Measurements from ENCODE around the gene HORMAD2.

HORMAD2 gene

GRCh38 chr22:30079952-30080533, at the start of gene HORMAD2:
TSS of gene HORMAD2 (plus strand) at chr22:30080464. CDS start at chr22:30093953, 13,489 bp downstream.
- no peak for DNase-seq (ENCODE audit: low spot score)

- DNase-seq (ENCODE audit: low spot score) = no peak
Observed at GRCh38 chr22:30031328-30031727, 48.9 kb upstream of the HORMAD2 start.

- no peak for DNase-seq (ENCODE audit: low spot score)
Observed at GRCh38 chr22:30031764-30032455, 48.4 kb upstream of the HORMAD2 start.

- DNase-seq (ENCODE audit: low spot score) = no peak
Observed at GRCh38 chr22:30033137-30033536, 47.1 kb upstream of the HORMAD2 start.

DNA sequence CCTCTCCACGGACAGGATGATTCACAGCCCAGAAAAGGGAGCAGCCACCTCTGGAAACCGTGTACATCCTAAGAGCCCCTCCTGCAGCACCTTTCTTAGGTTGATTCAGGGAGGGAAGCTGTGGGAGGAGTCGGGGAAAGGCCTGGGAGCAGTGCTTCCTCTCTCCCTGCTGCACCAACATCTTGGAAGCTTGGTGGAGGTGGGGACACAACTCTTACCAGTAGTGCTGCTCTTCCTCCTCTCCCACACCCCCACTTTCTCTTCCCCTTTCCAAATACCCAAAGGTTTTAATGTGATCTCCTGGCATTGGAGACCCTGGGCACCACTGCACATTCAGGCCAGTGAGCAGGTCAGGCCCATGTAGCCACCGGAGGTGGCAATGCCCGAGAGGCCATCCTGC, 46.4 kb upstream of the HORMAD2 start:
- DNase-seq (ENCODE audit: low spot score) = no peak

DNA sequence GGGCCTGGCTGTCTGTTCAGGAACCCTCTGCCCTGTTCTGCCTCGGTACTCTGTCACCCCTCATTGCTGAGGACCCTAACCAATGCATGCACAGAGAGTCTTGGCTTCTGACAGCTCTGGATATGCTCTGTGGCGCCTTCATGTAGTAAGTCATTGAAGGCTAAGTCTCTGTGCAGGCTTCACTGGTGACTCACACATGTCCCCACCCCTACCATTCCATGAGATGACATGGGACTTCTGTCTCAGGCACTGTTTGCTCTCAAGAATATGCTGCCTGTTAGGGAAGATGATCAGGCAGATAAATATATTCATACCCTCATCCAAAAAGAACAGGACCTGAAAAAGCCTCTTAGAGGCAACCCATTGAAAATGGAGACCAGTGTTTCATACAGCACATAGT, 43.6 kb upstream of the HORMAD2 start:
- no peak for DNase-seq (ENCODE audit: low spot score)

GRCh38 chr22:30038219-30038618, 42.0 kb upstream of the HORMAD2 start:
- DNase-seq (ENCODE audit: low spot score) = no peak

DNA sequence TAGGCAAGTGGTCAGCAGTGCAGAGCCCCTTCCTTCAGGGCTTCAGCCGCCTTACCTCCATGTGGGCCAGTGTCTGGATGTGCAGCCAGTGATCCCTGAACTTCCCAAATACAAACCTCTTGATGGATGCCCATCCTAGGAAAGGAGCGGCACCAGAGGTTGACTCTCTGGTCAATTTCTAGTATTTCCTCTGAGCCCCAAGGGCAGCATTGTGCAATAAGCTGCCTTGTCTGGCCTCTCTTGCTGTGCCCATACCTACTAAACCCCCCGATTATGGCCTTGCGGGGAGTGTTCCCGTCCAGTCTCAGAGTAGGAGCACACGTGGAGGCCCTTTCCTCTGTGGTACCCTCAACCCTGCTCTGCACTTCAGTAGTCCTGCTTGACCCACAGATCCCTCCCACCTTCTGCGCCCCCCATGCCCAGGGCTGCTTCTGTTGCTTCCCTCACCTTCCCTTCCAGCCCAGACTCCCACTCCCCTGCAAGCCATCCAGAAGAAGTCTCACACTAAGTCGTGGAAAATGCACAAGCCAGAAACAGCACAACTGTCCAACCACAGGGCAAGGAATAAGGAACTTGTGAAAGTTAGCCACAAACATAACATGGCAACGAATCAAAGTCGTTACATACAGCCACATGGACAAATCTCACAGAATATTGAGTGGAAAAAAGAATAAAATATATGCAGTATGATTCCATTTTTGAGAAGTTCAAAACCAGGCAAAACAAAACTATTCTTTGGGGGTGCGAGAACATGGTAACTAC, 39.6 kb upstream of the HORMAD2 start:
- DNase-seq (ENCODE audit: low spot score) = no peak

GRCh38 chr22:30041475-30041874, 38.8 kb upstream of the HORMAD2 start:
- no peak for DNase-seq (ENCODE audit: low spot score)

DNA sequence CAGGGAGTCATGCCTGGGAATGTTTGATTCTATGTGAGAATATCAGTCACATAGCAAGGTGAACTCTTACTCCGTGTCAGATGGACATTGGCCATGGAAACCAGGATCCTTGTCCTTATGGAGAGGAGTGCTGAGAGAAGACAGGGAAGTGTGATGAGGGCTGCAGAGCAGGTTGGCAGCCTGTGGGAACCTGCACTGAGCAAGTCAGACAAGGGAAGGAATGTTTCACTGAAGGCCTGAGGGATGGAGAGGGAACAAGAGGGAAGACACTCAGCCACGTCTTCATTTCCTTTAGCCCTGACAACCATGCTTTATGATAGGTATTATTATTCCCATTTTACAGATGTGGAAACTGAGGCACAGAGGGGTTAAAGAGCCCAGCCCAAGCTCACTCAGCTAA, 38.4 kb upstream of the HORMAD2 start:
- no peak for DNase-seq (ENCODE audit: low spot score)

DNA sequence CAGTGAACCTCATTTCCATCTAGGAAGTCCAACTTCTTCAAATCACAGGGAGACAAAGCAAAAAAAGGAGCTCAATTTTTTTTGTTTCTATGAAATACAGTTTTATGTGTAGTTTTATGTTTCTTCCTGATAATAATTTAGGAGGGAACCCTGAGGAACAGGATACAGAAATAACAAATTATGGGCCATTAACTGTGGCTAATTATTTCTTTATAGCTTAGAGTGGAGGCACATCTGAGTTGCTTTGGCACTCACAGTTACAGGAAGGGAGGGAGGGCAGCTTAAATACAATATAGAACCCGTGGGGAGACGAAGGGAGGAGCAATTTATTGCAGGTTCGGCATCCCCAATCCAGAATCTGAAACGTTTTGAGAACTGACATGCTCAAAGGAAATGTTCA, 37.1 kb upstream of the HORMAD2 start:
- DNase-seq (ENCODE audit: low spot score) = no peak

GRCh38 chr22:30044369-30044768, 35.9 kb upstream of the HORMAD2 start:
- no peak for DNase-seq (ENCODE audit: low spot score)

DNA sequence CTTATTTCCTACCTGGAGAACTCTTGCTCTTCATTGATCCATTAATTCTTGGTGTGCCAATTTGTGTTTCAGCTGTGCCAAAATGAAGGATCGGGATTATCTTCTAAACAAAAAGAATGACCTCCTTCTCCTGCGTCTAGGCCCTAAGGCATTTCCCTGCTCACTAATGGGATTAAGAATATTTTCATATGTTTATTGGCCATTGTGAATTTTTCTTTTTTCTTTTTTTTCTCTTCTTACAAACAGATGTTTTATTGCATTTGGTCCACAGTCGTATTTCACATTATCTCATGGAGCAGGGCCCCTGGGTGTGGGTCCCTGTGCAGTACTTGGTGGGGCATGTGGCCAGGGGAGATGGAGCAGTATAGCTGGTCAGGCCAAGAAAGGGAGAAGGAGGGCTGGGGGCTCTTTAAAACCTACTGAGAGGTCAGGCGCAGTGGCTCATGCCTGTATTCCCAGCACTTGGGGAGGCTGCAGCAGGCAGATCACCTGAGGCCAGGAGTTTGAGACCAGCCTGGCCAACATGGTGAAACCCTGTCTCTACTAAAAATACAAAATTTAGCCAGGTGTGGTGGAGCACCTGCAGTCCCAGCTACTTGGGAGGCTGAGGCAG, 35.3 kb upstream of the HORMAD2 start:
- no peak for DNase-seq (ENCODE audit: low spot score)

- DNase-seq (ENCODE audit: low spot score) = no peak
Observed at GRCh38 chr22:30045494-30045887, 34.8 kb upstream of the HORMAD2 start.

DNA sequence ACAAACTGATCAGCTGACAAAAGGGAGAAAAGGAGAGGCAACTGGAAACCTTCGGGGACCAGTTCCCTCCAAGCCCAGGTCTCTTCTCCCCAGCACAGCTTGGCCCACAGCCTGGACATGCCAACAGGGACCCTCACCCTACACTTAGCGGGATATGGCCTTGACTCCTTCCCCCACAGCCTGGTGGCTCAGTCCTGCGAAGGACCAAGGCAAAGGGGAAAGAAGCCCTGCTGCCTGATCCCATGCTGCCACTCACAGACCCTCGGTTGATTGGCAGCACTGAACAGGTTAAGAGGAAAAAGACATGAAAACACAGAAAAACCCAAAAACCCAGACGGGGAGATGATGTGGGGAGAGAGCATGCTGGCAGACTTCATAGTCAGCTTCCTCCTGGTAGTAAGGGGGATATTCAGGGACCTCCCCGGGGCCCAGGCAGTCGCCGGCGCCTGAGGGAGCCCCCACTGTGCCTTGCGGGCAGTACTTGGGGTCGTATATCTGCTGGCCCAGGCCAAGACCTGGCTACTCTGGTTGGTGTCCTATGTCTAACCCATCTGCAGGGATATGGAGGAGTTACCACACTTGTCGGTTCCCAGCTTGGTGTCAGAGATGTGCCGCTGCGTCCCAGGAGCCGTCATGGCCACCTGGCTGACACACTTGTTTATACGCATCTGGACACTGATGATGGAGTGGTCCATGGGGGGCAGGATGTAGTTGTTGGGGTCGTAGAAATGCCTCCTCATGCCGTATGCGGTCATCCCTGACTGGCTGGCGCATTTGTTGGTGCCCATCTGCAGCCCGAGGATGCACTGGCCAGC, 34.2 kb upstream of the HORMAD2 start:
- no peak for DNase-seq (ENCODE audit: low spot score)

DNA sequence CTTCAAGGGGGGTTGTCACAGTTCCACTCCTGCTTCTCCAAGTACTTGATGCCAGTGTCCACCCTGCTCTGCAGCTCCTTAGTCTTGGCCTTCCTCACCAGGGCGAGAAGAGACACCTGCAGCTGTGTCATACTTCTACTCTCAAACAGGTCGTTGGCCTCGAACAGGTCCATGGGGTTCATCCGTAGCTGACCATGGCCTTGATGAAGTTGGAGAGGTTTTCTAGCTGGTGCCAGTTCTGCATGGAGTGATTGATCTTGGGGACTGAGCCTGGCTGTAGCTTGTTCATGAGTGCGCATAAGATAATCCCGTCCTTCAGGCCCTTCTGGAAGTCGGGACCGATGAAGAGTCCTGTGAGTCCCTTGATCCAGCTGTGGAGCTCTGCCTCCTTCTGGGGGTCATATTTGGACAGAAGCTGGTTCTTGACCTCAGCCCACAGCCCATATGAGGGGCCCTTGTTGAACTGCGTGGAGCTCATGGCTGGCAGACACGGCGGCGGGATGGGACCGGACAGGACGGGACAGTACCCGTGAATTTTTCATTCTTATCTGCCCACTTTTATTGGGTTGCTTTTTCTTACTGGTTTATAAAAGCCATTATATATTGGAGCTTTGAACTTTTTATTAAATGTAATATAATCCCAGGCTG, 33.4 kb upstream of the HORMAD2 start:
- no peak for DNase-seq (ENCODE audit: low spot score)

- DNase-seq (ENCODE audit: low spot score) = peak; percentile 50
Observed at GRCh38 chr22:30047364-30047738, 32.9 kb upstream of the HORMAD2 start.

DNA sequence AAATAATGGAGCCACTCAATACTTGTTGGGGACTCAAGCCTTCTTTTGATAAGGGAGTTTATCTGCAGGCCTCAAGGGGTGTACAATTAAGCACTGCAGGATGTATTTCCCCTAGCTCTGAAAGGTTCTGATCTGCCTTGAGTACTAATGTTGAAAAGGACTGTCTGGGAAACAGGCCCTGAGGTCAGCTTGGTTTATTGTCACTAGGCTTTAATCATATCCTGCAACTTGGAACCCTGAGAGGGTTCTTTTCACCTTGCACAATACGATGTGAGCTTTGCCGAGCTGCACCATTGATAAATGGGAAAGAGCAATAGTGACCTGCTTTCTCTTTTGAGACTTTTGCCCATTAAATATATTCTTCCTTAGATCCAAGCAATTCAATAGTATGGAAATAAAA, 31.6 kb upstream of the HORMAD2 start:
- DNase-seq (ENCODE audit: low spot score) = no peak

DNA sequence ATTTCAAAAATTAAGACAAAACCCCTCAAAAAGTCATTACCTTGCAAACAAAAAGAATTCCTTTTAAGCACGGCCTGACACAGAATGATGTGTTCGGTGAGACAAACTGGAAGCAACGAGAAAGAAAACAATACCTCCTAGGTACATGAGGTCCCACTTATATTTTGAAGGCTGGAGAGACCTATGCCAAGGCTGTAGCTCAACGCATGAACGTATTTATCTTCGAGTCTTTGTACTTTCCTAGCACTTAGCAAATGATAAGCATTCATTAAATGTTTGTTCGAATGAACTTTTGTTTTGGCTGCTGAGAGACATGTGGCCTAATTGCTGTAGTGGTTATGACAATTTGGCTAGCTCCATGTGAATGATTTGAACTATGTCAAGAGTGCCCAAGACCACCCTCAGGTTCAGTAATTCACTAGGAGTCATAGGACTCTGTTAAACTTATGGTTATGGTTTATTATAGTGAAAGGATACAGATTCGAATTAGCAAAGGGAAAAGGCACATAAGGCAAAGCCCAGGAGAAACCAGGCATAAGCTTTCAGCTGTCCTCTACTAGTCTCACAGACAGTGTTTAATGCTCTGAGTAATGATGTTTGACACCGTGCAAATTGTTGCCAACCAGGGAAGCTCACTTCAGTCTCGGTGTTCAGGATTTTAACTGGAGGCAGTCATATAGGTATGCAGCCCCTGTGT, 26.0 kb upstream of the HORMAD2 start:
- DNase-seq (ENCODE audit: low spot score) = no peak

- no peak for DNase-seq (ENCODE audit: low spot score)
Observed at GRCh38 chr22:30054764-30055069, 25.5 kb upstream of the HORMAD2 start.

GRCh38 chr22:30056015-30056414, 24.2 kb upstream of the HORMAD2 start:
- no peak for DNase-seq (ENCODE audit: low spot score)

All from CD4-positive, alpha-beta T cell treated with Interleukin-2 at 100 ng/mL for 4 hours (primary cell).